ENCODE measurements around the gene CNEP1R1. TPM values are rescaled to one million over a fixed set of nuclear protein-coding genes. Genes with fewer than 3 reads are reported as not detected.

Gene CNEP1R1
- polyA plus RNA-seq, 1 experiment: 15.2 TPM

GRCh38 chr16:50081428-50082018, 56.5 kb downstream of the CNEP1R1 start:
- POLR2A ChIA-PET: no interaction called here
- Histone ChIP-seq H3K27me3 (ENCODE audit: control insufficient read depth, insufficient read depth, low read length) (no peaks in the 10 kb centered on the region), H3K36me3 (ENCODE audit: control insufficient read depth, insufficient read depth, low read length) (peaks cover 3% of the 10 kb centered on the region; the same call in 1 of the 2 replicates), H3K4me3 (ENCODE audit: low read depth, low read length) (no peak overlapping the region)
- CTCF ChIA-PET: interaction anchor here (0.9 to 1.7 kb wide), 5 partner anchors 9 to 132 kb away, joined by 3 to 5 read pairs (median 3); partner anchors contain the start of gene HEATR3
- no peak for TF ChIP-seq CTCF (IDR thresholded peaks at IDR 0.05; ENCODE audit: insufficient read depth, low read depth, low read length)
- DNase-seq (ENCODE audit: low read depth): no peak

GRCh38 chr16:50083996-50084395, 59.0 kb downstream of the CNEP1R1 start:
- DNase-seq (ENCODE audit: low read depth): no peak
- ChIA-PET CTCF (interaction anchor here (1.2 kb wide), 2 partner anchors 12 to 16 kb away, joined by 3 read pairs; no protein-coding TSS in a partner anchor), POLR2A (no interaction called here)
- Histone ChIP-seq H3K27me3 (ENCODE audit: control insufficient read depth, insufficient read depth, low read length) (no peaks in the 10 kb centered on the region), H3K4me3 (ENCODE audit: low read depth, low read length) (no peak overlapping the region), H3K36me3 (ENCODE audit: control insufficient read depth, insufficient read depth, low read length) (peaks cover 8% of the 10 kb centered on the region)
- no peak for TF ChIP-seq CTCF (IDR thresholded peaks at IDR 0.05; ENCODE audit: insufficient read depth, low read depth, low read length)

- no peak for DNase-seq (ENCODE audit: low read depth)
- TF ChIP-seq CTCF (IDR thresholded peaks at IDR 0.05; ENCODE audit: insufficient read depth, low read depth, low read length): no peak
- H3K27me3 ChIP-seq (ENCODE audit: control insufficient read depth, insufficient read depth, low read length): no peaks in the 10 kb centered on the region
- POLR2A ChIA-PET: no interaction called here
- H3K36me3 ChIP-seq (ENCODE audit: control insufficient read depth, insufficient read depth, low read length): peaks cover 6% of the 10 kb centered on the region
- CTCF ChIA-PET: interaction anchor here (1.0 kb wide), 1 partner anchor 20 kb away, joined by 4 read pairs; the partner anchor contains the start of gene HEATR3
- H3K4me3 ChIP-seq (ENCODE audit: low read depth, low read length): no peak overlapping the region
Observed at GRCh38 chr16:50086176-50086575, 61.2 kb downstream of the CNEP1R1 start.

Small RNA genes within 50 kb of the gene (small RNA-seq; reads per million reads assigned to genes)
- gene RF00017 (ENCODE audit: insufficient read length, low read depth, low replicate concordance): not detected

Other genes starting within 250 kb of the CNEP1R1 start
- gene ZNF423, start 169.1 kb upstream of the CNEP1R1 start, polyA plus RNA-seq (2011; rRNA removed): 0.22 TPM in 2 replicates
- 13.0 and 18.5 TPM in 2 replicates for gene HEATR3, start 40.7 kb downstream of the CNEP1R1 start, polyA plus RNA-seq (2011; rRNA removed)
- gene TENT4B, start 128.1 kb downstream of the CNEP1R1 start, polyA plus RNA-seq (2011; rRNA removed): 7.2 and 9.9 TPM in 2 replicates
- 5.3 and 13.2 TPM in 2 replicates for gene ADCY7, start 241.3 kb downstream of the CNEP1R1 start, polyA plus RNA-seq (2011; rRNA removed)